Vagina (tissue), 2 donors: ENCODE measurements around the gene BICDL2. TPM values are rescaled to one million over a fixed set of nuclear protein-coding genes. Genes with fewer than 3 reads are reported as not detected.

Experiments used
- DNase-seq, 2 donors: peaks; one replicate each; pipeline ENCODE4 v3.0.0-alpha.2; 2017; ENCODE audit errors: extremely low spot score in 2 of 2
- H3K27ac ChIP-seq: fragments of 200-600 bp; sonication (generic); one replicate; pipeline ENCODE4 v1.5.1; 2019
- H3K27me3 ChIP-seq: fragments of 200-600 bp; sonication (generic); one replicate; pipeline ENCODE4 v1.5.1; 2019
- H3K36me3 ChIP-seq, 2 donors: fragments of 200-600 bp; sonication (generic); one replicate each; pipeline ENCODE4 v1.5.1; 2017 to 2019
- H3K4me1 ChIP-seq: fragments of 200-600 bp; sonication (generic); one replicate; pipeline ENCODE4 v1.5.1; 2019
- H3K4me3 ChIP-seq, 2 donors: fragments of 200-600 bp; sonication (generic); 1 replicate in 1 of 2; 2 replicates in 1 of 2; pipeline ENCODE4 v1.5.1; 2016 to 2019
- H3K9me3 ChIP-seq: fragments of 200-600 bp; sonication (generic); one replicate; pipeline ENCODE4 v1.5.1; 2019
- POLR2A ChIP-seq, 2 donors: fragments of 450-650 bp; IDR thresholded peaks; one replicate each; pipeline ENCODE4 v1.6.1; 2017; ENCODE audit warnings: antibody characterized with exemption in 2 of 2, mild to moderate bottlenecking in 2 of 2, moderate library complexity in 2 of 2
- POLR2AphosphoS5 ChIP-seq, 2 donors: sonication (generic); formaldehyde crosslinking; IDR thresholded peaks; one replicate each; pipeline ENCODE4 v1.9.0; 2017; ENCODE audit warnings: antibody characterized with exemption in 2 of 2, mild to moderate bottlenecking in 2 of 2, low read depth in 1 of 2; ENCODE audit not compliant: insufficient read depth in 1 of 2
- intact Hi-C: fragments of 100-400 bp; cut with DNase I; formaldehyde crosslinking; loops from one replicate; pipeline ENCODE4 v1.15.1; 2023
- total RNA-seq: library from RNA; depleted of rRNA; stranded (reverse); fragments of >200 nt; gene quantifications from one replicate; pipeline ENCODE4 v1.2.3, GENCODE V29; 2016
- TF ChIP-seq, protein P1 (sequence below), 3 experiments: fragments of 450-650 bp in 2 of 3; fragments of 200-600 bp in 1 of 3; sonication (generic) in 1 of 3; IDR thresholded peaks; one replicate each; pipeline ENCODE4 v1.5.1; 2017 to 2019; ENCODE audit warnings: antibody characterized with exemption in 3 of 3, mild to moderate bottlenecking in 2 of 3, moderate library complexity in 2 of 3

BICDL2 gene
- total RNA-seq, 1 donor from 2014 or later = 52.5 TPM

DNA sequence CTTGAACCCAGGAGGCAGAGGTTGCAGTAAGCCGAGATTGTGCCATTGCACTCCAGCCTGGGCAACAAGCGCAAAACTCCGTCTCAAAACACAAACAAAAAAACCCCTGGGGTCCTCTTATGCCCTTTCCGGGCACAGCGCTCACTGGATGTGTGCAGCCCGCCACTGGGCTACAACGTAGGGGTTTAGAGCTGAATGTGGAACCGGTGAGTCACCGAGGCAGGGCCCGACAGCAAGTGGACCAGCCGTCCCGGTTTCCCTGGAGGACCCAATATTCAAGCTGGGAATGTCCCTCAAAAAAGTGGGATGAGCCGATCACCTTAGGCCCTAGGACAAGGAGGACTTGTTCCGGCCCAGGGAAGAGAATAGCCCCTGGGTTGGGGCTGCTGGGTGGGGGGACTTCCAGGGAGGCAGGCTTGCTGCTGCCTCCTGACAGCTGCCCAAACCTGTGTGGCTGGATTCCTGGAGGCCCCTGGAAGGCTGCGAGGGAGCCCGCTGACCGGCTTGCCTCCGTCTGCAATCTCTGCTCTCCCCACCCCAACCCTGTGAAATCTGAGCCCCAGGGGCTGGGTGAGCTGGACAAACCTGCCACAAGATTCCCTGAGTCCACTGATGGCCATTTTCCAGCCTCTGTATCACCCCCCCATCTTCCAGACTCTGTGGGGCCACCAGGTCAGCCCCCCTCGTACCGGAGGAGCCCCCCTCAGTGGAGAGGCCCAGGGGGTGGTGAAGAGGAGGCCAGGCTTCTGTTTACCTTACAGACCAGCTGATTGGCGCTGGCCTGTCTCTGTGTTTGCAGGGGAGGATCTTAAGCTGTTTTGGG, 27.0 kb downstream of the BICDL2 start:
- no peaks in the 10 kb centered on the region for H3K9me3 ChIP-seq
- peaks cover 7% of the 10 kb centered on the region for H3K4me1 ChIP-seq
- no peaks in the 10 kb centered on the region for H3K36me3 ChIP-seq
- no peak overlapping the region for H3K27ac ChIP-seq
- no peak overlapping the region for H3K4me3 ChIP-seq
- intact Hi-C loops = no loop called here
- no peak for DNase-seq
- TF ChIP-seq POLR2A (IDR thresholded peaks at IDR 0.05) = no peak
- TF ChIP-seq, protein P1, sequence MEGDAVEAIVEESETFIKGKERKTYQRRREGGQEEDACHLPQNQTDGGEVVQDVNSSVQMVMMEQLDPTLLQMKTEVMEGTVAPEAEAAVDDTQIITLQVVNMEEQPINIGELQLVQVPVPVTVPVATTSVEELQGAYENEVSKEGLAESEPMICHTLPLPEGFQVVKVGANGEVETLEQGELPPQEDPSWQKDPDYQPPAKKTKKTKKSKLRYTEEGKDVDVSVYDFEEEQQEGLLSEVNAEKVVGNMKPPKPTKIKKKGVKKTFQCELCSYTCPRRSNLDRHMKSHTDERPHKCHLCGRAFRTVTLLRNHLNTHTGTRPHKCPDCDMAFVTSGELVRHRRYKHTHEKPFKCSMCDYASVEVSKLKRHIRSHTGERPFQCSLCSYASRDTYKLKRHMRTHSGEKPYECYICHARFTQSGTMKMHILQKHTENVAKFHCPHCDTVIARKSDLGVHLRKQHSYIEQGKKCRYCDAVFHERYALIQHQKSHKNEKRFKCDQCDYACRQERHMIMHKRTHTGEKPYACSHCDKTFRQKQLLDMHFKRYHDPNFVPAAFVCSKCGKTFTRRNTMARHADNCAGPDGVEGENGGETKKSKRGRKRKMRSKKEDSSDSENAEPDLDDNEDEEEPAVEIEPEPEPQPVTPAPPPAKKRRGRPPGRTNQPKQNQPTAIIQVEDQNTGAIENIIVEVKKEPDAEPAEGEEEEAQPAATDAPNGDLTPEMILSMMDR (IDR thresholded peaks at IDR 0.05) = no peak
- no peak for TF ChIP-seq POLR2AphosphoS5 (IDR thresholded peaks at IDR 0.05; ENCODE audit: insufficient read depth in 1 of 2, low read depth in 1 of 2)
- H3K27me3 ChIP-seq = peaks cover 11% of the 10 kb centered on the region

DNA sequence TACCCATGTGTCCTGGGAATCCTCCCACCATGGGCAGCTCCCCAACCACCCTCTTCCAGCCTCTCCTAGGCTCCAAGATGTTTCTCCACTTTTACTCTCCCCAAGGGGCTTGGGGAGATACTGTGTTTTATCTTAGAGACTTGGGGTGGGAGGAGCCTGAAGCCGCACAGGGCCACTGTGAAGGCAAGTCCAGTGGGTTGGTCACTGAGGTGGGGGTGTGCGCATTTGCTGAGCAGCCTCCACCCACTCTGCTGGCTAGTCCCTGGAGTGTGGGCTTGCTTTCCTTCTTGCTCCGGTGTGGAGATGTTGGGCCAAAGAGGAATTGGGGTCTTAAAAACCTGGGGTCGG, 28.1 kb downstream of the BICDL2 start:
- Histone ChIP-seq H3K36me3 (no peaks in the 10 kb centered on the region), H3K4me1 (peaks cover 8% of the 10 kb centered on the region), H3K9me3 (no peaks in the 10 kb centered on the region), H3K4me3 (no peak overlapping the region), H3K27me3 (peaks cover 11% of the 10 kb centered on the region), H3K27ac (no peak overlapping the region)
- no peak for DNase-seq
- TF ChIP-seq POLR2AphosphoS5 (IDR thresholded peaks at IDR 0.05; ENCODE audit: insufficient read depth in 1 of 2, low read depth in 1 of 2) (no peak), POLR2A (IDR thresholded peaks at IDR 0.05) (no peak)
- TF ChIP-seq, protein P1 (IDR thresholded peaks at IDR 0.05) = no peak
- intact Hi-C loops = no loop called here

DNA sequence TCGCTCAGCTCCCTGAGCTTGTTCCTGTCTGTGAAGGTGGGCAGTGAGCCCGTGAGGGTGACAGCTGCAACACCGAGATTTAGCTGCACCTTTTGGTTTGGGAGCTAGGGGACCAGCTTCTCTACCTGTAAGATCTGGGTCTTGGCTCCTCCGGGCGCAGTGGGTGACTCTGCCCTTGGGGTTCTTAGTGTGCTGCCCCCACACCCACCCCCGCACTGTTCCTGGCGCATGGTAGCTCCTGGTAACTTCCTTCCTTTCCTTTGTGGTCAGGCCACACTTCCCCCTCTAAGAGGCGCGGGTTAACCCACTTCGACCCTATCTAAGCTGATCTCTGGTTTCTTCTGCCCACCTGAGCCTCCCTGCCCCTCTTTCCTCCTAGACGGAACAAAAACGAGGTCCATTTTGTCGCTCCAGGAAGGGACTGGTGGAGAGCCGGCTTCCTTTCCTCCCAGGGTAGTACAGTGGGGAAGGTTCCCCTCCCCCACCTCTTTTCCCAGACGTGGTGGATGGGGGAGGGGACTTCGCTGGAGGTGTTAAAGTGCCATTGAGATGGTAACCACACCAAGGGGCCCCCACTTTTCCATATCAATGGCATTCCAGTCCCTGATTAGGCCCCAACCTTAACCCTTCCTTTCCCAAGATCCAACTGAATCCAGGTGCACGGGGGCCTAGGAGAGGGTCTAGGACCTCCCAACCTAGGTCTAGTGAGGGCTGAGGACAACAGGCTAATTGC, 28.6 kb downstream of the BICDL2 start:
- Histone ChIP-seq H3K27ac (no peak overlapping the region), H3K36me3 (no peaks in the 10 kb centered on the region), H3K27me3 (peaks cover 11% of the 10 kb centered on the region), H3K4me1 (peaks cover 8% of the 10 kb centered on the region), H3K9me3 (no peaks in the 10 kb centered on the region), H3K4me3 (no peak overlapping the region)
- intact Hi-C loops = no loop called here
- DNase-seq = no peak
- TF ChIP-seq POLR2A (IDR thresholded peaks at IDR 0.05) (no peak), POLR2AphosphoS5 (IDR thresholded peaks at IDR 0.05; ENCODE audit: insufficient read depth in 1 of 2, low read depth in 1 of 2) (no peak)
- TF ChIP-seq, protein P1 (IDR thresholded peaks at IDR 0.05) = no peak

DNA sequence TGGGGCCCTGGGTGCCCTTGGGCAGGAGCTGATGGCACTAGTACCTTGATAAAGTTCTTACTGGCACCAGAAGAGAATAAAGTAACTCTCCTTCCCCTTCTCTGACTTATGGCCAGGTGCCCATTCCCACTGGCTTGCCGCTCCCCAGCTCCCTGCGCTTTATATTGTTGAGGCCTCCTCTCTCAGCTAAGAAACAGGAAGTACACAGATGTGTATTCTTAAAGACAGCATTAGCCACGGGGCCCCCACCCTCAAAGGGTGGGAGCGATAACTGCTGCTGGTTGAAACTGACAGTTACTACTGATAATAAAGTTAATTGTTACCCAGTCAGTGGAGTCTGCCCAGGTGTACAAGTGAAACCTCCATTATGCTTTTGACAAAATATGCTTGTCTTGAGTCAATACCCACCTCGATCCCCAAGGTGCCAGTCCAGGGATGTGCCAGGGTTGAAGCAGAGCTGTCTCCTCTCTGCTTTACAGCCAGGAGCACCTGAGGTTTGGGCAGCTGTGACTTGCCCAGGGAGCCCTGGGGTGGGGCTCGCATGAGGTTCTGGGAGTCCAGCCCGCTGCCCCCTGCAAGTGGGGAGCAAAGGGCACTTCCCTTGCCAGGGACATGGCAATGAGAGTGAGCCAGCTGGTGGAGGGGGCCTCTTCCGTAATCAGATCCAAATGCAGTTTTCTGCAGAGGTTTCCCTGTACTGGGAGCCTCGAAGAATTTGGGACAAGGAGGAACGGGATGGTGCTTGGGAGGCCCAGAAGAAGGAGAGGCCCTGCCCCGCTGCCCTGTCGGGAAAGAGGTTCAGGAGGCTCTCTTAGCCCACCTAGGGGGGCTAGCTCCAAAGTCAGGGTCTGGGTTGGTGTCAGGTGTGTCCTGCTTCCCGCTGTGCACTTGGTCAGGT, 29.4 kb downstream of the BICDL2 start:
- no peak overlapping the region for H3K27ac ChIP-seq
- TF ChIP-seq, protein P1 (IDR thresholded peaks at IDR 0.05) = no peak
- TF ChIP-seq POLR2AphosphoS5 (IDR thresholded peaks at IDR 0.05; ENCODE audit: insufficient read depth in 1 of 2, low read depth in 1 of 2) (no peak), POLR2A (IDR thresholded peaks at IDR 0.05) (no peak)
- peaks cover 7% of the 10 kb centered on the region for H3K27me3 ChIP-seq
- no peaks in the 10 kb centered on the region for H3K36me3 ChIP-seq
- peaks cover 8% of the 10 kb centered on the region for H3K4me1 ChIP-seq
- no peaks in the 10 kb centered on the region for H3K9me3 ChIP-seq
- H3K4me3 ChIP-seq = no peak overlapping the region
- no peak for DNase-seq
- intact Hi-C loops = no loop called here
